Lung microvascular endothelial cell (primary cell): ENCODE results near the gene PDZD2. TPM values are rescaled to one million over a fixed set of nuclear protein-coding genes. Genes with fewer than 3 reads are reported as not detected.

Source experiments
- DNase-seq, 2 donors: peaks; one replicate each; pipeline versions ENCODE4 v3.0.0 to v3.0.0-alpha.2; 2010; ENCODE audit warnings: low read depth in 2 of 2
- total RNA-seq: library from RNA; depleted of rRNA; stranded (reverse); fragments of >200 nt; gene quantifications from 2 replicates; pipeline ENCODE4 v1.2.1, GENCODE V29; 2014

Gene PDZD2
- total RNA-seq, 1 donor from 2014 or later, result 0.20 TPM

- DNase-seq, result no peak
Observed at GRCh38 chr5:31819926-31820516, 181.1 kb downstream of the PDZD2 start.

DNA sequence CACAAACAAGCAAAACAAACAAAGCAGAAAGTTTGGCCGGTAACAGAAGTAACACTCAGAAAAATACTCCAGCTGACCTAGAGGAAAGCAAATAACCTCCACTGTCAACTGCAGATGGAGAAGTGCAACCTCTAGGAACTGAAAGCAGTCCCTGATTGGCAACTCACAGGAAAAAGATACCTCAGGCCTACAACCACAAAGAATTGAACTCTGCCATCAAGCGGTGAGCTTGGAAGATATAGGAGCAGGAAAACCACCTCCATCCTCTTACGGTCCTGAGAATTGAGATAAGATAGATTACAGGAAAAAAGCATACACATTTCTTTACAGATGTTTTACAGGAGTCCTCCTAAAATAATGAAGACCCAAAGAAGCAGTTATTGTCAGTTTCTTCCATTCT lies 184.5 kb downstream of the PDZD2 start:
- no peak for DNase-seq

GRCh38 chr5:31824869-31825517 lies 186.1 kb downstream of the PDZD2 start:
- no peak for DNase-seq

DNA sequence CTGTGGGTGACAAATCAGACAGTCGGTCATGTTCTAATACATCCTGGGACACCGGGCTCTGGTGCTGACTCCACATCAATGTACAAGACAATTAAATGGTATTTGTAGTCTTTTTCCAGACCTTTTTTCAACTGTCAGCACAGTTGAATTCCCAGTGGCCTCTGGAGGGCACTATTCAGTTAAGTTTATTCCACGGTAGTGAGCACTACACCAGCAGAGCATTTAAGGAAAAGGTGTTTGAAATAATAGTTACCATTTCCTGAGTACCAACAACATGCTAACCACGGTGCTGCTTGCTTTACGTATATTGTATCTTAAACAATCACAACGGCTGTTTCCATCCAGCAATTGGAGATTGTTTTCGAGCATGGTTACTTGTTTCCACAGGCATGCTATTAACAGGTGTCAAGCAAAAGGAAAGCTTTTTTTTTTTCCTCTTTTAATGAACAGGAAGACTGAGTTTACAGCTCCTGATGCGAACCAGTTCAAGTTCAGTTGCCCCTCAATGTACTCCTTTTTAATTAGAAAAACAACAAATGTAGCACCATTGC lies 186.7 kb downstream of the PDZD2 start:
- DNase-seq, result peak; percentile 77

DNA sequence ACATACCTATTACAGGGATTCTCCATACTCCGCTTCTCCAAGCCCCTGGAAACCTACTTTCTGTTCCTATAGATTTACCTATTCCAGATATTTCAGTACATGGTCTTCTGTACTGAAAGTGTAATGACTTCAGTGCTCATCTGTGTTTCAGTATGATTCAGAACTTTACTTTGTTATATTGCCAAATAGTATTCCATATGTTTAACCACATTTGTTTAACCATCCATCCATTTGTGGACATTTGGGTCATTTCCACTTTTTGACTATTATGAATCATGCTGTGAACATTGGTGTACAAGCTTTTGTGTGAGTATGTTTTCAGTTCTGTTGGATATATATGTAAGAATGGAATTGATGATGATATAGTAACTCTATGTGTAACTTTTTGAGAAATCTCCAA lies 188.9 kb downstream of the PDZD2 start:
- DNase-seq, result no peak

GRCh38 chr5:31832966-31833365 lies 194.0 kb downstream of the PDZD2 start:
- DNase-seq, result no peak

DNA sequence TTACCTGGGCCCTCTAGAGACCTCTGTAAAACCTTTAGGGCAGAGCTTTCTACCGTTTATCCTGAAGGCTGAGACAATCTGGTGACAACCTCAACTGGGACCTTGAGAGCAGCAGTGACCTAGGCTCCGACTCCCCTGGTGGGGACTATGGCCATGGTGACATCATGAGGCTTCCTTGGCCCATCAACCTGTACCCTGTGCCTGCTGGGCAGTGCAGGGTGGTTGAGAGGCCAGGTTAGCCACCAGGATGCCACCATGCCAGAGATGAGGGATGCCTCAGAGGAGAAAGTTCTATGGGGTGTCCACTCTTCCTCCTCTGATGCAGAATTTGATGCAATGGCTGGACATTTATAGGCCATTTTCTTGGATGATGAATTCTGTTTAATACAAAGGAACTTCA lies 194.8 kb downstream of the PDZD2 start:
- no peak for DNase-seq

- no peak for DNase-seq
Observed at GRCh38 chr5:31844622-31845345, 205.9 kb downstream of the PDZD2 start.

- no peak for DNase-seq
Observed at GRCh38 chr5:31845361-31845760, 206.4 kb downstream of the PDZD2 start.

GRCh38 chr5:31846934-31847333 lies 208.0 kb downstream of the PDZD2 start:
- no peak for DNase-seq

DNA sequence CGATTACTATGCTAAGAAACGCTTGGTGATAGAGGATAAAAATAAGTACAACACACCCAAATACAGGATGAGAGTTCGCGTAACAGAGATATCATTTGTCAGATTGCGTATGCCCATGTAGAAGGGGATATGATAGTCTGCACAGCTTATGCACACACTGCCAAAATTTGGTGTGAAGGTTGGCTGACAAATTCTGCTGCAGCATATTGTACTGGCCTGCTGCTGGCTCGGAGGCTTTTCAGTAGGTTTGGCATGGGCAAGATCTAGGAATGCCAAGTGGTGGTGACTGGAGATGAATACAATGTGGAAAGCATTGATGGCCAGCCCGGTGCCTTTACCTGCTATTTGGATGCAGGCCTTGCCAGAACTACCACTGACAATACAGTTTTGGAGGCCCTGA lies 208.4 kb downstream of the PDZD2 start:
- DNase-seq, result no peak

- no peak for DNase-seq
Observed at GRCh38 chr5:31850981-31851689, 212.2 kb downstream of the PDZD2 start.

DNA sequence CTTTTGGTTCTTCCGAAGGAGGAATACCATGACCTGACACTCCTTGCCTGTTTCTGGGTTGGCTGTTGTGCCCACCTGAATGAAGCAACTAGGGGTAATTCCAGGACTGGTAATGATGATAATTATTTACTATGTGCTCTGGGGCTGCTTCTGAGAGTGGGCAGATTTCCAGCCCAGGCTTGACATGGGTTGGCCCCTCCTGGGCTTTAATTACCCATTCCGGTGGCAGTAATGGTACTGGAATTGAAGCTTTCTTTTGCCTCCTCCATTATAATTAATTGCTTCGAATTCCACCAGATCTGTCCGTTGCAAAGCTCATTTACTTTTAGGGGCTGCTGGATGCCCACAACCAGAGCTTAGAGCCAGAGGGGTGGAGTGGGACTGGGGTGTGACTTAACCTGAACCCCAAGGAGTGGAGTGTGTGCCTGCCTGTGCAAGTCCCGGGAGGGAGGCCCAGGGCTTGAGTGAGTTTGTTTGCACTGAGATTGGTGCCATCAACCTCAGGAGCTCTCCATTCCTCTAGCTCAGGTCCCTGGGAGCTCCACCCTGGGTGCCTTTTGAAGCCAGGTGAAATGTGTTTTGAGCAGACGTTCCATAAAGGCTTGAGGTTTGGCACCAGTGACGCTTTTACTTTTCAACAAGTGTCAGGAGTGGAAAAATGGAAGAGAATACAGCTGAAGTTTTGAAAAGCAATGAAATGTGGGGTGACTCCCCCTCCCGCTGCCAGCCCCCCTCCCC lies 214.6 kb downstream of the PDZD2 start:
- no peak for DNase-seq

DNA sequence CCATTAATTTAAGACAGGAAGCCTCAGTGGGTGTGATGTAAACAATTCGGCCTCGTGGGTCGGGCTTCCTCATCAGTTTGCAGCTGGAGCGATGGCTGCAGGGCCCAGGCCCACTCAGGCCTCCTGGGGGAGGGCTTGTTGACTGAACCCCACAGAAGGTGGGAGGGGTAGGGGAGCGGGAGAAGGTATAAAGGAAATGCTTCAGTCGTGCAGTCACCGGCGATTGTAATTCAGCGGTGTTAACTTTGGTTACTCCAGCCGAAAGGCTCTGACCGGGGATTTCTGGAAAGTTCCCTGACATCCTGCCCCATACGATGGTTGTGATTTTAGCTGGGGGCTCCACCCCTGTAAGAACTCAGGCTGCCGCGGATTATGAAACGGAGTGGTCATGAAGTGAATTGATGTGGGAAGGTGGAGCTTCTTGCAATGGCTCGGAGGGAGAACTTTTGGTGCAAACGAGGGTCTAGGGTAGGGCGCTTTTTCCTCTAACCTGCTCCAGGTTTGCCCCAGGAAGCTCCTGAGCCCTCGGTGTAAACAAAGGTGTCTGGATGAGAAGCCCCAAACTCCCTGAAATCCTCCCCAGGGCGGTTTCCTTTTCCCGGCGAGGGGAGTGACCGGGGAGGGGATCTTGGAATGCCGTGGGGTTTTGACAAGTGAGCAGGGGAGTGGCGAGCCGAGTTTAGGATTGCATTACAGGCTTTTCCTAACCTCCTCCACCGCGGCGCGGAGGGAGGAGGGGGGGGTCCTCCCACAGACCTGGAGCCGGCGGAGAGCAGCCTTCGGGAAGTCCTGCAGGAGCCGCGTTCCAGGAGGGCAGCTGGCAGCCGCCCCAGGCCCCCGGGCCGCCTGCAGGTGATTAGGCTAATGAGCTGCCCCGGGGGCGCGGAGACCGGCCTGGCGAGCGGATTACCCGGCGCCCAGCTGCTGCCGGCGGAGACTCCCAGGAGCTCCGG lies 215.5 kb downstream of the PDZD2 start:
- DNase-seq, result peak; percentile 11 to 72

DNA sequence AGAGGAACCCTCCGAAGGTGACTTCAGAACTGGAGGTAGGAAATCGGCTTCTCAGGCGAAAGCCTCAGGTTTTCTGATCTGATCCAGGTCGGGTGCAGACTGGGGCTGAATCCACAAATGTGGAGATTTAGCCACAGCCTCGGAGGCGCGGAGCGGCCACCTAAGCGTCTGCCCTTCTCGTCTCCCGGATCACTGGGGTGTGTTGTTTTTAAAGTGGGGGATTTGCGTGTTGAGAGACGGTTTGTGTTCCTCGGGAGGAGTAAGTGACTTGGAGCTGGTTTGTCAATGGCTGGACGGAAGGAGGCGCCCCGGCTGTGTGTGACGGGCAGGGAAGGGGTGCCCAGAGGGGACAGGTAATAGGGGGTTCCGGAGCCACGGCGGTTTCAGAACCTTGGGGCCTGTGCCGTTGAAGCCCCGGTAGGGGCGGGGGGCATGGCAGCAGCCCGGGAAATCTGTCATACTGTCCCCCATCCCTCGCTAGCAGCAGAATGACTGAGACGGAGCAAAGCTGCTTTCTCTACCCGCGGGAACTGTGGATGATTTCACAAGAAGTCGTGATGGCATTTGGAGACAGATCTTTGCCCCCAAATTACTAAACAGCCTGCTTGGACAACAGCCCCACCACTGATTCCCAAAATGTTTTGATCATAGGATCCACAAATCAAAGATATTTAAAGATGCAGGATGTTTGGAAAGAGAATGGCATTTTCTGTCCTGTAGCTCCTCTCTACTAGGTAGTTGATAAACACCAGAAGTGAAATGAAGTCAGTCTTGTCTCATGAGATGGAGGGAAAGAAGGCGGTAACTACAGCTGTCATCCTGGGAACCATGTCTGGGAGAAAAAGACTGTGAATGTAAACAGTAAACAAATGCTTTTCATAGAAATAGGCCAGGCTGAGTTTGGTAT lies 216.5 kb downstream of the PDZD2 start:
- peak in 1 of 2 donors; percentile 3 for DNase-seq

GRCh38 chr5:31859096-31859495 lies 220.2 kb downstream of the PDZD2 start:
- DNase-seq, result no peak

GRCh38 chr5:31860278-31860677 lies 221.3 kb downstream of the PDZD2 start:
- no peak for DNase-seq

GRCh38 chr5:31860726-31861433 lies 221.9 kb downstream of the PDZD2 start:
- DNase-seq, result peak in 1 of 2 donors; percentile 33
